Endothelial cell of umbilical vein (primary cell): ENCODE results near the gene PARP3. TPM values are rescaled to one million over a fixed set of nuclear protein-coding genes. Genes with fewer than 3 reads are reported as not detected.
A peak's percentile ranks its signal among the peaks of the same experiment; 100 is the strongest.

Experiments
- BruUV-seq: library from RNA; stranded (reverse); fragments of 400-500 nt; replicated peaks from 2 replicates; lab custom pipeline; 2021; lab: Mats Ljungman, UMichigan
- CTCF ChIA-PET: fragments of 300-600, 350-600 bp; sonication (Branson Sonifier 250); formaldehyde crosslinking; loops from one replicate; lab custom pipeline; 2021; ENCODE audit warnings: antibody characterized with exemption, inconsistent platforms; lab: Charles Lee
- POLR2A ChIA-PET: fragments of 300-600, 350-600 bp; sonication (Branson Sonifier 250); formaldehyde crosslinking; loops from one replicate; lab custom pipeline; 2021; ENCODE audit warnings: antibody characterized with exemption, inconsistent platforms; lab: Charles Lee
- DNase-seq: peaks from one replicate; pipeline ENCODE4 v3.0.0-alpha.2; 2011; ENCODE audit warnings: low read depth, low spot score
- FAIRE-seq: peaks from 2 replicates; lab custom pipeline; 2011; peaks lifted over from hg19 to GRCh38; lab: Jason Lieb, UNC
- H2AFZ ChIP-seq: 2 replicates; pipeline ENCODE4 v1.6.0; 2012; ENCODE audit warnings: low read depth, low read length, control low read depth, inconsistent platforms
- H3K27ac ChIP-seq: 2 replicates; pipeline ENCODE4 v1.5.1; 2011; ENCODE audit warnings: low read depth, mild to moderate bottlenecking, control low read depth, low read length, moderate library complexity; ENCODE audit not compliant: insufficient read depth
- H3K27me3 ChIP-seq, 2 experiments: 2 replicates each; pipeline versions ENCODE4 v1.6.0 to v1.6.1; 2011; ENCODE audit warnings: low read length in 2 of 2, mixed read lengths in 1 of 2; ENCODE audit not compliant: control insufficient read depth in 2 of 2, insufficient read depth in 2 of 2
- H3K36me3 ChIP-seq, 2 experiments: 2 replicates in 1 of 2; 3 replicates in 1 of 2; pipeline ENCODE4 v1.5.1; 2011; ENCODE audit warnings: low read length in 2 of 2, mild to moderate bottlenecking in 1 of 2, moderate library complexity in 1 of 2; ENCODE audit not compliant: control insufficient read depth in 2 of 2, insufficient read depth in 2 of 2; ENCODE audit errors: extremely low read depth in 1 of 2
- H3K4me1 ChIP-seq: 3 replicates; pipeline ENCODE4 v1.5.1; 2011; ENCODE audit warnings: mild to moderate bottlenecking, low read length; ENCODE audit not compliant: control insufficient read depth, insufficient read depth; ENCODE audit errors: extremely low read depth
- H3K4me2 ChIP-seq: 2 replicates; pipeline ENCODE4 v1.6.1; 2011; ENCODE audit warnings: low read length, control low read depth, mixed read lengths; ENCODE audit not compliant: insufficient read depth
- H3K4me3 ChIP-seq, 3 experiments: fragments of 200-600 bp in 1 of 3; sonication (generic), shearing (Covaris generic) in 1 of 3; replicated peaks in 1 of 3; 2 replicates each; pipeline ENCODE4 v1.5.1; 2011 to 2016; ENCODE audit warnings: control low read depth in 3 of 3, low read length in 3 of 3, mild to moderate bottlenecking in 2 of 3, inconsistent platforms in 1 of 3, low read depth in 1 of 3, moderate library complexity in 1 of 3; ENCODE audit not compliant: insufficient read depth in 1 of 3
- H3K79me2 ChIP-seq: 2 replicates; pipeline ENCODE4 v1.6.0; 2012; ENCODE audit warnings: low read length, inconsistent platforms; ENCODE audit not compliant: control insufficient read depth, insufficient read depth
- H3K9ac ChIP-seq: replicated peaks from 2 replicates; pipeline ENCODE3; 2011; ENCODE audit warnings: low read length, control low read depth; ENCODE audit not compliant: insufficient read depth; ENCODE audit errors: extremely low read depth
- H3K9me1 ChIP-seq: replicated peaks from 3 replicates; pipeline ENCODE4 v1.6.0; 2011; ENCODE audit warnings: mild to moderate bottlenecking, low read length; ENCODE audit not compliant: control insufficient read depth, insufficient read depth; ENCODE audit errors: extremely low read depth
- H3K9me3 ChIP-seq: replicated peaks from 2 replicates; pipeline ENCODE4 v1.5.1; 2012; ENCODE audit warnings: low read length, inconsistent platforms; ENCODE audit not compliant: control insufficient read depth, insufficient read depth
- H4K20me1 ChIP-seq: replicated peaks from 2 replicates; pipeline ENCODE3; 2011; ENCODE audit warnings: mild to moderate bottlenecking, low read length; ENCODE audit not compliant: control insufficient read depth, insufficient read depth; ENCODE audit errors: extremely low read depth
- EZH2 ChIP-seq: IDR thresholded peaks from 2 replicates; pipeline ENCODE4 v1.6.1; 2012; ENCODE audit warnings: borderline replicate concordance, low read depth, mild to moderate bottlenecking, moderate library complexity, low read length, inconsistent platforms; ENCODE audit not compliant: severe bottlenecking
- FOS ChIP-seq: IDR thresholded peaks from 2 replicates; pipeline ENCODE4 v1.6.1; 2011; ENCODE audit warnings: mild to moderate bottlenecking, low read length, moderate library complexity, borderline replicate concordance; ENCODE audit not compliant: insufficient read depth
- GATA2 ChIP-seq: IDR thresholded peaks from 2 replicates; pipeline ENCODE4 v1.7.0; 2011; ENCODE audit warnings: low read depth, mild to moderate bottlenecking, moderate library complexity, mixed read lengths, low read length; ENCODE audit not compliant: insufficient read length, insufficient read depth
- JUN ChIP-seq: IDR thresholded peaks from 2 replicates; pipeline ENCODE4 v1.6.1; 2011; ENCODE audit warnings: borderline replicate concordance, low read depth; ENCODE audit not compliant: insufficient read length, insufficient read depth
- MYC ChIP-seq: IDR thresholded peaks from one replicate; pipeline ENCODE4 v1.6.1; 2011; ENCODE audit warnings: mild to moderate bottlenecking, low read depth, low read length
- POLR2A ChIP-seq: IDR thresholded peaks from 2 replicates; pipeline ENCODE4 v1.6.1; 2012; ENCODE audit warnings: low read depth, mild to moderate bottlenecking, control low read depth, low read length
- POLR2AphosphoS5 ChIP-seq: IDR thresholded peaks from 2 replicates; pipeline ENCODE4 v1.6.1; 2012; ENCODE audit warnings: low read depth, mild to moderate bottlenecking, control low read depth, low read length, moderate library complexity; ENCODE audit not compliant: insufficient read depth
- dilution Hi-C: fragments of 300-500 bp; cut with MboI; formaldehyde crosslinking; loops from one replicate; pipeline ENCODE4 v1.15.0; 2019; ENCODE audit warnings: low sequenced_read_pairs; ENCODE audit not compliant: extremely low pct_ligation_motif_present
- intact Hi-C: fragments of 100-400 bp; cut with micrococcal nuclease; formaldehyde crosslinking; loops from one replicate; pipeline ENCODE4 v1.10.0; 2022
- polyA plus RNA-seq, 4 experiments: library from polyadenylated mRNA; depleted of rRNA in 3 of 4; stranded (reverse) in 3 of 4; unstranded in 1 of 4; fragments of >200 nt; gene quantifications; 2 replicates each; pipeline versions ENCODE4 v1.2.1 to v1.2.3, GENCODE V29; 2011 to 2012; ENCODE audit warnings: missing spikeins in 1 of 4
- total RNA-seq: library from RNA; stranded (reverse); gene quantifications from 2 replicates; pipeline ENCODE4 v1.2.3, GENCODE V29; 2021
- TF ChIP-seq, protein P1 (sequence below): IDR thresholded peaks from 2 replicates; pipeline ENCODE4 v1.6.1; 2011; ENCODE audit not compliant: insufficient read depth, insufficient read length
- TF ChIP-seq, protein P2 (sequence below), 2 donors: IDR thresholded peaks; 1 replicate in 1 of 2; 2 replicates in 1 of 2; pipeline ENCODE4 v1.5.1; 2011; ENCODE audit warnings: low read length in 2 of 2, mild to moderate bottlenecking in 2 of 2, moderate library complexity in 2 of 2, control low read depth in 1 of 2, inconsistent platforms in 1 of 2, low read depth in 1 of 2; ENCODE audit not compliant: insufficient read depth in 1 of 2; ENCODE audit errors: extremely low read depth in 1 of 2

Gene PARP3
- total and polyA plus RNA-seq, 2 donors (not counting 3 experiments of a cell fraction or from before 2014, with no cell fraction given): 10.0 to 13.8 TPM

DNA sequence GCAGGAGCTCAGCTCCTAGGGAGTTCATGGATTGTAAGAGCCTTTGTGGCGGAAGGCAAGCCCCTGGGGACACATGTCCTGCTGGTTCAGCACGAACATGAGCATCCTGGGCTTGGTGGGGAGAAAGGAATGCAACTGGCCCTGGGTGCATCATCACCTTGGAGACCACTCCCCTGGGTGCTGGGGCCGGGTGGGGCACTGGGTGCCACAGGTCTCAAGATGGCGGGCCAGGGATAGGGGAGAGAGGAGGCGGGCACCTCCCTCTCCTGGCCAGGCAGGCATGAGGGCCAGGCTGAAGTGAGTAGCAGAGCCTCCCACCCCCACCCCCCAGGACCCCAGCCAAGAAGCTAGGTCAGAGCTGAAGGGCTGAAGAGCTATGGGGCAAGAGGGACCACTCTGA is 24.3 kb downstream of the PARP3 start:
- ChIA-PET POLR2A (no interaction called here), CTCF (interaction anchor here (3.4 to 3.5 kb wide), 2 partner anchors 9 to 16 kb away, joined by 13 to 14 read pairs; partner anchors contain the start of gene ACY1)
- intact Hi-C loops (no loop called here), dilution Hi-C loops (no loop called here)
- H3K79me2 ChIP-seq: no peaks in the 10 kb centered on the region
- BruUV-seq: no TSS peak
- peak overlapping the region; percentile 89 for H3K9ac ChIP-seq
- no peak for TF ChIP-seq FOS
- no peak for TF ChIP-seq EZH2
- TF ChIP-seq, protein P1, sequence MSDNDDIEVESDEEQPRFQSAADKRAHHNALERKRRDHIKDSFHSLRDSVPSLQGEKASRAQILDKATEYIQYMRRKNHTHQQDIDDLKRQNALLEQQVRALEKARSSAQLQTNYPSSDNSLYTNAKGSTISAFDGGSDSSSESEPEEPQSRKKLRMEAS: no peak
- TF ChIP-seq POLR2AphosphoS5: no peak
- no peak for TF ChIP-seq MYC
- no peak for TF ChIP-seq JUN
- no peak for TF ChIP-seq GATA2
- TF ChIP-seq POLR2A: no peak
- TF ChIP-seq, protein P2, sequence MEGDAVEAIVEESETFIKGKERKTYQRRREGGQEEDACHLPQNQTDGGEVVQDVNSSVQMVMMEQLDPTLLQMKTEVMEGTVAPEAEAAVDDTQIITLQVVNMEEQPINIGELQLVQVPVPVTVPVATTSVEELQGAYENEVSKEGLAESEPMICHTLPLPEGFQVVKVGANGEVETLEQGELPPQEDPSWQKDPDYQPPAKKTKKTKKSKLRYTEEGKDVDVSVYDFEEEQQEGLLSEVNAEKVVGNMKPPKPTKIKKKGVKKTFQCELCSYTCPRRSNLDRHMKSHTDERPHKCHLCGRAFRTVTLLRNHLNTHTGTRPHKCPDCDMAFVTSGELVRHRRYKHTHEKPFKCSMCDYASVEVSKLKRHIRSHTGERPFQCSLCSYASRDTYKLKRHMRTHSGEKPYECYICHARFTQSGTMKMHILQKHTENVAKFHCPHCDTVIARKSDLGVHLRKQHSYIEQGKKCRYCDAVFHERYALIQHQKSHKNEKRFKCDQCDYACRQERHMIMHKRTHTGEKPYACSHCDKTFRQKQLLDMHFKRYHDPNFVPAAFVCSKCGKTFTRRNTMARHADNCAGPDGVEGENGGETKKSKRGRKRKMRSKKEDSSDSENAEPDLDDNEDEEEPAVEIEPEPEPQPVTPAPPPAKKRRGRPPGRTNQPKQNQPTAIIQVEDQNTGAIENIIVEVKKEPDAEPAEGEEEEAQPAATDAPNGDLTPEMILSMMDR (IDR thresholded peaks at IDR 0.05; ENCODE audit: extremely low read depth in 1 of 2, insufficient read depth in 1 of 2, low read depth in 1 of 2, low read length in 2 of 2): no peak
- peak overlapping the region; percentile 37 to 75 (median 68) for H3K4me3 ChIP-seq
- DNase-seq (no peak), FAIRE-seq (no peak)
- no peaks in the 10 kb centered on the region for H3K36me3 ChIP-seq
- no peak overlapping the region for H2AFZ ChIP-seq
- peak overlapping the region; percentile 83 for H3K4me2 ChIP-seq
- H3K9me1 ChIP-seq: no peaks in the 10 kb centered on the region
- H3K4me1 ChIP-seq: peaks cover 4% of the 10 kb centered on the region
- H3K9me3 ChIP-seq: no peaks in the 10 kb centered on the region
- no peaks in the 10 kb centered on the region for H4K20me1 ChIP-seq
- H3K27ac ChIP-seq: peak overlapping the region; percentile 59
- H3K27me3 ChIP-seq: no peaks in the 10 kb centered on the region
